Stimulated activated CD8-positive, alpha-beta memory T cell treated with anti-CD3 and anti-CD28 coated beads, Interleukin-7, amount 100 ng/mL, for 48 hours (primary cell): ENCODE data around the gene HSPA1B.
"Not testable (repeated sequence)": the region's sequence is repeated elsewhere in the genome, so short reads cannot be mapped to it uniquely, and the experiment has no call there.

ENCODE experiments used
- DNase-seq, 2 donors: peaks; one replicate each; pipeline ENCODE4 v3.0.0-alpha.2; 2020; ENCODE audit warnings: low read depth in 1 of 2; ENCODE audit errors: extremely low read depth in 1 of 2

HSPA1B gene

GRCh38 chr6:31797588-31797987 is 29.9 kb upstream of the HSPA1B start:
- no peak for DNase-seq

GRCh38 chr6:31799781-31800180 is 27.8 kb upstream of the HSPA1B start:
- no peak for DNase-seq

GRCh38 chr6:31801031-31801927 is 26.3 kb upstream of the HSPA1B start:
- DNase-seq, result not testable (repeated sequence)

- no peak for DNase-seq
Measured at GRCh38 chr6:31805939-31806469, 21.5 kb upstream of the HSPA1B start.

GRCh38 chr6:31806470-31807272 is 20.9 kb upstream of the HSPA1B start, which contains the start of gene LSM2:
Gene LSM2 (minus strand): TSS chr6:31806966. CDS start chr6:31806757, 209 bp downstream.
- peak; percentile 95 for DNase-seq

GRCh38 chr6:31808599-31808998 is 18.9 kb upstream of the HSPA1B start:
- DNase-seq, result not testable (repeated sequence)

GRCh38 chr6:31811645-31812044 is 15.9 kb upstream of the HSPA1B start:
- no peak for DNase-seq

- DNase-seq, result no peak
Measured at GRCh38 chr6:31813465-31813849, 14.1 kb upstream of the HSPA1B start.

- DNase-seq, result peak in 1 of 2 donors; percentile 64
Measured at GRCh38 chr6:31814677-31815024, 12.9 kb upstream of the HSPA1B start.

- DNase-seq, result peak in 1 of 2 donors; percentile 69
Measured at GRCh38 chr6:31815025-31815838, 12.3 kb upstream of the HSPA1B start, which contains the start of the genes HSPA1A and HSPA1L. Gene HSPA1A (plus strand): TSS chr6:31815543. CDS start chr6:31815757, 214 bp downstream. Gene HSPA1L (minus strand): TSS chr6:31815283. CDS start chr6:31811972, 3,311 bp downstream.

GRCh38 chr6:31817133-31817928 is 10.2 kb upstream of the HSPA1B start:
- not testable (repeated sequence) for DNase-seq

- not testable (repeated sequence) for DNase-seq
Measured at GRCh38 chr6:31817929-31818511, 9.5 kb upstream of the HSPA1B start.

- DNase-seq, result no peak
Measured at GRCh38 chr6:31819871-31820299, 7.7 kb upstream of the HSPA1B start.

GRCh38 chr6:31820399-31820798 is 7.1 kb upstream of the HSPA1B start:
- not testable (repeated sequence) for DNase-seq

- DNase-seq, result peak in 1 of 2 donors; percentile 57
Measured at GRCh38 chr6:31821301-31822035, 6.1 kb upstream of the HSPA1B start.

GRCh38 chr6:31822036-31822821 is 5.3 kb upstream of the HSPA1B start:
- no peak for DNase-seq

- not testable (repeated sequence) for DNase-seq
Measured at GRCh38 chr6:31823592-31824196, 3.8 kb upstream of the HSPA1B start.
